CD4-positive, alpha-beta T cell treated with Interleukin-6 at 100 ng/mL for 8 hours (primary cell): ENCODE results near the gene CMTR1.
"Not testable (repeated sequence)": the region's sequence is repeated elsewhere in the genome, so short reads cannot be mapped to it uniquely, and the experiment has no call there.

ENCODE experiments used
- DNase-seq: peaks from one replicate; pipeline ENCODE4 v3.0.0-alpha.2; 2020; ENCODE audit warnings: mixed read lengths, low spot score

The CMTR1 gene

GRCh38 chr6:37432916-37433656 is at the start of gene CMTR1:
Gene CMTR1, plus strand, starts transcription at chr6:37433221. Its CDS starts 2,409 bp downstream, at chr6:37435630.
- DNase-seq, result peak; percentile 95

GRCh38 chr6:37388578-37388977 is 44.4 kb upstream of the CMTR1 start:
- DNase-seq, result no peak

GRCh38 chr6:37389857-37390256 is 43.2 kb upstream of the CMTR1 start:
- DNase-seq, result no peak

- DNase-seq, result no peak
Observed at GRCh38 chr6:37391120-37391519, 41.9 kb upstream of the CMTR1 start.

- DNase-seq, result no peak
Observed at GRCh38 chr6:37392821-37393220, 40.2 kb upstream of the CMTR1 start.

GRCh38 chr6:37393381-37393929 is 39.6 kb upstream of the CMTR1 start:
- DNase-seq, result no peak

- no peak for DNase-seq
Observed at GRCh38 chr6:37396571-37397180, 36.3 kb upstream of the CMTR1 start.

- DNase-seq, result no peak
Observed at GRCh38 chr6:37399131-37399530, 33.9 kb upstream of the CMTR1 start.

- DNase-seq, result no peak
Observed at GRCh38 chr6:37399795-37400490, 33.1 kb upstream of the CMTR1 start.

GRCh38 chr6:37401658-37402057 is 31.4 kb upstream of the CMTR1 start:
- not testable (repeated sequence) for DNase-seq

- no peak for DNase-seq
Observed at GRCh38 chr6:37406726-37407341, 26.2 kb upstream of the CMTR1 start.

GRCh38 chr6:37407948-37408347 is 25.1 kb upstream of the CMTR1 start:
- no peak for DNase-seq

GRCh38 chr6:37409501-37409900 is 23.5 kb upstream of the CMTR1 start:
- DNase-seq, result no peak

- no peak for DNase-seq
Observed at GRCh38 chr6:37417393-37417792, 15.6 kb upstream of the CMTR1 start.

GRCh38 chr6:37418722-37419121 is 14.3 kb upstream of the CMTR1 start:
- no peak for DNase-seq

GRCh38 chr6:37426058-37426944 is 6.7 kb upstream of the CMTR1 start:
- DNase-seq, result no peak

GRCh38 chr6:37426945-37427510 is 6.0 kb upstream of the CMTR1 start:
- DNase-seq, result no peak

- DNase-seq, result no peak
Observed at GRCh38 chr6:37429352-37429750, 3.7 kb upstream of the CMTR1 start.

- no peak for DNase-seq
Observed at GRCh38 chr6:37432590-37432915, 468 bp upstream of the CMTR1 start.

GRCh38 chr6:37433657-37434271 is 743 bp downstream of the CMTR1 start:
- DNase-seq, result peak; percentile 15

GRCh38 chr6:37435373-37435772 is 2.4 kb downstream of the CMTR1 start:
- no peak for DNase-seq
